Measurements from ENCODE around the gene TSGA10IP.

DNA sequence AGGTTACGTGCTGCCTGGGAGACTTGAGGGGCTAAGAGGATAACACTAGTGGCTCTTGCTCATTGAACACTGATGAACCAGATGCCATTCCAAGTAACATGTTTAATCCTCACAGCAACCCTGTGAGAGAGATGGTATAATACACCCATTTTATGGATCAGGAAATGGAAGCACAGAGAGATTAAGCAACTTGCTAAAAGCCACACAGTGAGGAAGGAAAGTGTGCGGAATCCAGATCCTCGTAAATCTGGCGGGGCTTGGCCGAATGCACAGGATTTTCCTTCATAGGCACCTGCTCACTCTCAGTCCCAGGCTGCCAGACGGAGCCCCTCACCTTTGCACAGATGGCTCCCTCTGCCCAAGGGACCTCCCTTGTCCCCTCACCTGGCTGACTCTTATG lies 37.4 kb upstream of the TSGA10IP start:
- TF ChIP-seq, protein P1, sequence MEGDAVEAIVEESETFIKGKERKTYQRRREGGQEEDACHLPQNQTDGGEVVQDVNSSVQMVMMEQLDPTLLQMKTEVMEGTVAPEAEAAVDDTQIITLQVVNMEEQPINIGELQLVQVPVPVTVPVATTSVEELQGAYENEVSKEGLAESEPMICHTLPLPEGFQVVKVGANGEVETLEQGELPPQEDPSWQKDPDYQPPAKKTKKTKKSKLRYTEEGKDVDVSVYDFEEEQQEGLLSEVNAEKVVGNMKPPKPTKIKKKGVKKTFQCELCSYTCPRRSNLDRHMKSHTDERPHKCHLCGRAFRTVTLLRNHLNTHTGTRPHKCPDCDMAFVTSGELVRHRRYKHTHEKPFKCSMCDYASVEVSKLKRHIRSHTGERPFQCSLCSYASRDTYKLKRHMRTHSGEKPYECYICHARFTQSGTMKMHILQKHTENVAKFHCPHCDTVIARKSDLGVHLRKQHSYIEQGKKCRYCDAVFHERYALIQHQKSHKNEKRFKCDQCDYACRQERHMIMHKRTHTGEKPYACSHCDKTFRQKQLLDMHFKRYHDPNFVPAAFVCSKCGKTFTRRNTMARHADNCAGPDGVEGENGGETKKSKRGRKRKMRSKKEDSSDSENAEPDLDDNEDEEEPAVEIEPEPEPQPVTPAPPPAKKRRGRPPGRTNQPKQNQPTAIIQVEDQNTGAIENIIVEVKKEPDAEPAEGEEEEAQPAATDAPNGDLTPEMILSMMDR (conservative IDR thresholded peaks at IDR 0.05; ENCODE audit: low read length): no peak
- no peak for TF ChIP-seq EZH2phosphoT487 (IDR thresholded peaks at IDR 0.05; ENCODE audit: borderline replicate concordance)
